IPS-18a (cell line): Measurements from ENCODE around the gene HNRNPA3.
"Not testable (repeated sequence)": the region's sequence is repeated elsewhere in the genome, so short reads cannot be mapped to it uniquely, and the experiment has no call there.

ENCODE experiments used
- H3K27ac ChIP-seq: one replicate; pipeline ENCODE4 v1.5.1; 2013; ENCODE audit warnings: low read length
- H3K27me3 ChIP-seq: one replicate; pipeline ENCODE4 v1.6.1; 2013; ENCODE audit warnings: mild to moderate bottlenecking, low read length; ENCODE audit not compliant: control insufficient read depth, insufficient read depth
- H3K36me3 ChIP-seq: one replicate; pipeline ENCODE4 v1.6.1; 2013; ENCODE audit warnings: low read depth, low read length; ENCODE audit not compliant: control insufficient read depth
- H3K4me1 ChIP-seq: one replicate; pipeline ENCODE4 v1.6.1; 2013; ENCODE audit warnings: low read depth, low read length; ENCODE audit not compliant: control insufficient read depth
- H3K4me3 ChIP-seq: one replicate; pipeline ENCODE4 v1.5.1; 2013; ENCODE audit warnings: low read length
- H3K9ac ChIP-seq: one replicate; pipeline ENCODE4 v1.6.1; 2013; ENCODE audit warnings: mild to moderate bottlenecking, low read length, moderate library complexity
- H3K9me3 ChIP-seq: one replicate; pipeline ENCODE4 v1.6.1; 2013; ENCODE audit warnings: low read depth, low read length; ENCODE audit not compliant: control insufficient read depth

The HNRNPA3 gene

GRCh38 chr2:177239932-177240630, 27.5 kb downstream of the HNRNPA3 start:
- H3K4me3 ChIP-seq, result no peak overlapping the region
- H3K4me1 ChIP-seq, result peaks cover 21% of the 10 kb centered on the region
- H3K9ac ChIP-seq, result no peak overlapping the region

GRCh38 chr2:177241711-177242120, 29.1 kb downstream of the HNRNPA3 start:
- no peak overlapping the region for H3K9ac ChIP-seq
- no peaks in the 10 kb centered on the region for H3K9me3 ChIP-seq
- H3K36me3 ChIP-seq, result no peaks in the 10 kb centered on the region
- H3K4me1 ChIP-seq, result peaks cover 27% of the 10 kb centered on the region
- H3K27me3 ChIP-seq, result no peaks in the 10 kb centered on the region
- H3K4me3 ChIP-seq, result no peak overlapping the region
- H3K27ac ChIP-seq, result no peak overlapping the region

More at GRCh38 chr2:177239932-177240630, 27.5 kb downstream of the HNRNPA3 start:
- no peaks in the 10 kb centered on the region for H3K36me3 ChIP-seq
- no peak overlapping the region for H3K27ac ChIP-seq
- no peaks in the 10 kb centered on the region for H3K9me3 ChIP-seq
- H3K27me3 ChIP-seq, result no peaks in the 10 kb centered on the region

- no peak overlapping the region for H3K4me3 ChIP-seq
- no peaks in the 10 kb centered on the region for H3K36me3 ChIP-seq
- no peaks in the 10 kb centered on the region for H3K27me3 ChIP-seq
- no peak overlapping the region for H3K27ac ChIP-seq
- no peaks in the 10 kb centered on the region for H3K9me3 ChIP-seq
- H3K9ac ChIP-seq, result no peak overlapping the region
- peaks cover 27% of the 10 kb centered on the region for H3K4me1 ChIP-seq
Measured at GRCh38 chr2:177242121-177242987, 29.8 kb downstream of the HNRNPA3 start.

- Histone ChIP-seq H3K9ac (no peak overlapping the region), H3K27ac (no peak overlapping the region), H3K4me3 (no peak overlapping the region), H3K36me3 (no peaks in the 10 kb centered on the region), H3K4me1 (peaks cover 27% of the 10 kb centered on the region), H3K27me3 (no peaks in the 10 kb centered on the region), H3K9me3 (no peaks in the 10 kb centered on the region)
Measured at GRCh38 chr2:177243073-177243472, 30.5 kb downstream of the HNRNPA3 start.

GRCh38 chr2:177243476-177243875, 30.9 kb downstream of the HNRNPA3 start:
- H3K27ac ChIP-seq, result no peak overlapping the region
- no peaks in the 10 kb centered on the region for H3K27me3 ChIP-seq
- H3K4me3 ChIP-seq, result no peak overlapping the region
- H3K36me3 ChIP-seq, result no peaks in the 10 kb centered on the region
- peaks cover 27% of the 10 kb centered on the region for H3K4me1 ChIP-seq
- H3K9ac ChIP-seq, result no peak overlapping the region
- H3K9me3 ChIP-seq, result no peaks in the 10 kb centered on the region

- H3K36me3 ChIP-seq, result no peaks in the 10 kb centered on the region
- no peaks in the 10 kb centered on the region for H3K27me3 ChIP-seq
- H3K9me3 ChIP-seq, result no peaks in the 10 kb centered on the region
- no peak overlapping the region for H3K4me3 ChIP-seq
- H3K4me1 ChIP-seq, result peaks cover 27% of the 10 kb centered on the region
- no peak overlapping the region for H3K9ac ChIP-seq
- no peak overlapping the region for H3K27ac ChIP-seq
Measured at GRCh38 chr2:177244244-177244771, 31.7 kb downstream of the HNRNPA3 start.

GRCh38 chr2:177245010-177245422, 32.4 kb downstream of the HNRNPA3 start:
- H3K4me1 ChIP-seq, result peaks cover 27% of the 10 kb centered on the region
- H3K27ac ChIP-seq, result no peak overlapping the region
- H3K27me3 ChIP-seq, result no peaks in the 10 kb centered on the region
- no peak overlapping the region for H3K9ac ChIP-seq
- H3K4me3 ChIP-seq, result no peak overlapping the region
- no peaks in the 10 kb centered on the region for H3K9me3 ChIP-seq
- H3K36me3 ChIP-seq, result no peaks in the 10 kb centered on the region

- Histone ChIP-seq H3K27me3 (no peaks in the 10 kb centered on the region), H3K4me1 (peaks cover 27% of the 10 kb centered on the region), H3K36me3 (no peaks in the 10 kb centered on the region), H3K4me3 (no peak overlapping the region), H3K9ac (no peak overlapping the region), H3K27ac (no peak overlapping the region), H3K9me3 (no peaks in the 10 kb centered on the region)
Measured at GRCh38 chr2:177246000-177246399, 33.4 kb downstream of the HNRNPA3 start.

- H3K4me3 ChIP-seq, H3K9ac ChIP-seq, H3K9me3 ChIP-seq, H3K27me3 ChIP-seq, H3K36me3 ChIP-seq, H3K27ac ChIP-seq: not testable (repeated sequence)
- peaks cover 26% of the 10 kb centered on the region for H3K4me1 ChIP-seq
Measured at GRCh38 chr2:177246523-177247030, 34.0 kb downstream of the HNRNPA3 start.

- H3K36me3 ChIP-seq, result no peaks in the 10 kb centered on the region
- H3K9ac ChIP-seq, result no peak overlapping the region
- no peaks in the 10 kb centered on the region for H3K27me3 ChIP-seq
- H3K4me3 ChIP-seq, result no peak overlapping the region
- H3K27ac ChIP-seq, result no peak overlapping the region
- peaks cover 14% of the 10 kb centered on the region for H3K4me1 ChIP-seq
- H3K9me3 ChIP-seq, result no peaks in the 10 kb centered on the region
Measured at GRCh38 chr2:177247693-177248262, 35.2 kb downstream of the HNRNPA3 start.

- Histone ChIP-seq H3K36me3 (no peaks in the 10 kb centered on the region), H3K27ac (no peak overlapping the region), H3K27me3 (no peaks in the 10 kb centered on the region), H3K4me3 (no peak overlapping the region), H3K9me3 (no peaks in the 10 kb centered on the region), H3K9ac (no peak overlapping the region), H3K4me1 (peaks cover 8% of the 10 kb centered on the region)
Measured at GRCh38 chr2:177249038-177249437, 36.4 kb downstream of the HNRNPA3 start.
